Adrenal gland (tissue), 5 donors: ENCODE measurements around the gene SMO.

Source experiments
- POLR2A ChIP-seq, 2 donors: fragments of 450-650 bp; IDR thresholded peaks; one replicate each; pipeline ENCODE4 v1.6.1; 2017; ENCODE audit warnings: antibody characterized with exemption in 2 of 2, mild to moderate bottlenecking in 2 of 2, moderate library complexity in 1 of 2
- TF ChIP-seq, protein P1 (sequence below), 6 experiments: fragments of 450-650 bp in 4 of 6; fragments of 200-600 bp in 2 of 6; sonication (generic) in 1 of 6; IDR thresholded peaks; 1 replicate in 5 of 6; 2 replicates in 1 of 6; pipeline versions ENCODE4 v1.5.1 to v1.8.0; 2016 to 2021; ENCODE audit warnings: antibody characterized with exemption in 6 of 6, mild to moderate bottlenecking in 2 of 6, moderate library complexity in 1 of 6
- donor health status: DM: no; HTN: no; CAD: no.

DNA sequence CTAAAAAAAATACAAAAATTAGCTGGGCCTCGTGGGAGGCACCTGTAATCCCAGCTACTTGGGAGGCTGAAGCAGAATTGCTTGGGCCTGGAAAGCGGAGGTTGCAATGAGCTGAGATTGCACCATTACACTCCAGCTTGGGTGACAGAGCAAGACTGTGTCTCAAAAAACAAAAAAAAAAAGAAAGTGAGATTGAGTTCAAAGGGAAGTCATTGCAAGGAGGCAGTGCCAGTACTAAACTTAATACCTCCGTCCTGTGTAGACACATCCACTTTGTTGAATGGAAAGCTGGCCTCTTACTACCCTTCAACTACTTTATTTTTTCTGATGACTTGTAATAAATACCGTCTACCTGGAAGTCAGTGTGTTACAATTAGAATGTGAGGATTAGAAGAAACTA is 67.4 kb downstream of the SMO start:
- TF ChIP-seq POLR2A (IDR thresholded peaks at IDR 0.05) = no peak
- TF ChIP-seq, protein P1, sequence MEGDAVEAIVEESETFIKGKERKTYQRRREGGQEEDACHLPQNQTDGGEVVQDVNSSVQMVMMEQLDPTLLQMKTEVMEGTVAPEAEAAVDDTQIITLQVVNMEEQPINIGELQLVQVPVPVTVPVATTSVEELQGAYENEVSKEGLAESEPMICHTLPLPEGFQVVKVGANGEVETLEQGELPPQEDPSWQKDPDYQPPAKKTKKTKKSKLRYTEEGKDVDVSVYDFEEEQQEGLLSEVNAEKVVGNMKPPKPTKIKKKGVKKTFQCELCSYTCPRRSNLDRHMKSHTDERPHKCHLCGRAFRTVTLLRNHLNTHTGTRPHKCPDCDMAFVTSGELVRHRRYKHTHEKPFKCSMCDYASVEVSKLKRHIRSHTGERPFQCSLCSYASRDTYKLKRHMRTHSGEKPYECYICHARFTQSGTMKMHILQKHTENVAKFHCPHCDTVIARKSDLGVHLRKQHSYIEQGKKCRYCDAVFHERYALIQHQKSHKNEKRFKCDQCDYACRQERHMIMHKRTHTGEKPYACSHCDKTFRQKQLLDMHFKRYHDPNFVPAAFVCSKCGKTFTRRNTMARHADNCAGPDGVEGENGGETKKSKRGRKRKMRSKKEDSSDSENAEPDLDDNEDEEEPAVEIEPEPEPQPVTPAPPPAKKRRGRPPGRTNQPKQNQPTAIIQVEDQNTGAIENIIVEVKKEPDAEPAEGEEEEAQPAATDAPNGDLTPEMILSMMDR (IDR thresholded peaks at IDR 0.05) = no peak
